ENCODE measurements around the gene FAM83C.

GRCh38 chr20:35320396-35321126, 28.3 kb upstream of the FAM83C start:
- TF ChIP-seq ZFX (IDR thresholded peaks at IDR 0.05) (no peak), CTCF (IDR thresholded peaks at IDR 0.05 in 2 of 3, conservative IDR thresholded peaks at IDR 0.05 in 1 of 3; ENCODE audit: borderline replicate concordance in 1 of 3, insufficient read depth in 1 of 3, low read depth in 2 of 3, low read length in 2 of 3) (no peak), POLR2AphosphoS5 (IDR thresholded peaks at IDR 0.05; ENCODE audit: low read depth, low read length) (no peak), YY1 (IDR thresholded peaks at IDR 0.05; ENCODE audit: extremely low read depth, insufficient replicate concordance, low read depth, low read length) (no peak), EZH2 (IDR thresholded peaks at IDR 0.05) (no peak), POLR2A (IDR thresholded peaks at IDR 0.05; ENCODE audit: borderline replicate concordance, extremely low read depth, insufficient read depth, insufficient read length) (no peak), RAD21 (IDR thresholded peaks at IDR 0.05; ENCODE audit: low read depth) (no peak), SIN3A (IDR thresholded peaks at IDR 0.05; ENCODE audit: low read depth) (no peak), REST (IDR thresholded peaks at IDR 0.05; ENCODE audit: low read depth) (no peak), EGR1 (IDR thresholded peaks at IDR 0.05; ENCODE audit: low read depth) (0 out of 2 replicates have a peak, but pooled peaks have one; percentile 17), SP1 (IDR thresholded peaks at IDR 0.05; ENCODE audit: low read depth) (peak; percentile 52; the same call in 1 of the 2 replicates), EZH2phosphoT487 (IDR thresholded peaks at IDR 0.05; ENCODE audit: borderline replicate concordance) (no peak), ELF1 (IDR thresholded peaks at IDR 0.05; ENCODE audit: borderline replicate concordance, low read depth) (no peak), CEBPB (IDR thresholded peaks at IDR 0.05; ENCODE audit: low read depth) (0 out of 2 replicates have a peak, but pooled peaks have one; percentile 15)
